ENCODE results near the gene SMYD3.
"Not testable (repeated sequence)": the region's sequence is repeated elsewhere in the genome, so short reads cannot be mapped to it uniquely, and the experiment has no call there.

GRCh38 chr1:245971076-245971710 is 535.9 kb downstream of the SMYD3 start:
- TF ChIP-seq RCOR1 (IDR thresholded peaks at IDR 0.05; ENCODE audit: low read depth, low read length); CTCF (IDR thresholded peaks at IDR 0.05); MAX (IDR thresholded peaks at IDR 0.05): not testable (repeated sequence)
